Keratinocyte (primary cell): ENCODE results near the gene TTC33. TPM values are rescaled to one million over a fixed set of nuclear protein-coding genes. Genes with fewer than 3 reads are reported as not detected.

Experiments
- DNase-seq: peaks from one replicate; pipeline ENCODE4 v3.0.0-alpha.2; 2011; ENCODE audit warnings: low read depth, missing footprints, low spot score
- FAIRE-seq: peaks from 2 replicates; lab custom pipeline; 2011; peaks lifted over from hg19 to GRCh38; lab: Jason Lieb, UNC
- H2AFZ ChIP-seq: 2 replicates; pipeline ENCODE4 v1.6.0; 2012; ENCODE audit warnings: low read length, control low read depth, inconsistent platforms; ENCODE audit not compliant: control insufficient read depth
- H3K27ac ChIP-seq: 2 replicates; pipeline ENCODE4 v1.5.1; 2011; ENCODE audit warnings: low read length; ENCODE audit not compliant: control insufficient read depth, insufficient read depth
- H3K27me3 ChIP-seq: 3 replicates; pipeline ENCODE4 v1.6.0; 2011; ENCODE audit warnings: low read length; ENCODE audit not compliant: control insufficient read depth, insufficient read depth; ENCODE audit errors: extremely low read depth
- H3K36me3 ChIP-seq, 2 experiments: 2 replicates in 1 of 2; 3 replicates in 1 of 2; pipeline ENCODE4 v1.5.1; 2011; ENCODE audit warnings: low read length in 2 of 2, mild to moderate bottlenecking in 1 of 2; ENCODE audit not compliant: control insufficient read depth in 2 of 2, insufficient read depth in 2 of 2; ENCODE audit errors: extremely low read depth in 1 of 2
- H3K4me1 ChIP-seq: 3 replicates; pipeline ENCODE4 v1.5.1; 2011; ENCODE audit warnings: low read length; ENCODE audit not compliant: control insufficient read depth, insufficient read depth; ENCODE audit errors: extremely low read depth
- H3K4me2 ChIP-seq: 3 replicates; pipeline ENCODE4 v1.6.0; 2011; ENCODE audit warnings: low read depth, low read length; ENCODE audit not compliant: control insufficient read depth, insufficient read depth; ENCODE audit errors: extremely low read depth
- H3K4me3 ChIP-seq, 3 experiments: fragments of 200-600 bp in 1 of 3; sonication (generic) in 1 of 3; 2 replicates in 2 of 3; 3 replicates in 1 of 3; pipeline ENCODE4 v1.5.1; 2011 to 2016; ENCODE audit warnings: low read length in 3 of 3, mild to moderate bottlenecking in 3 of 3, control low read depth in 2 of 3, inconsistent platforms in 1 of 3, low read depth in 1 of 3, mixed read lengths in 1 of 3, mixed run types in 1 of 3, moderate library complexity in 1 of 3; ENCODE audit not compliant: control insufficient read depth in 2 of 3, insufficient read depth in 2 of 3; ENCODE audit errors: extremely low read depth in 1 of 3
- H3K79me2 ChIP-seq: 2 replicates; pipeline ENCODE4 v1.6.0; 2012; ENCODE audit warnings: low read length; ENCODE audit not compliant: control insufficient read depth, insufficient read depth
- H3K9ac ChIP-seq: 3 replicates; pipeline ENCODE4 v1.6.0; 2011; ENCODE audit warnings: low read length; ENCODE audit not compliant: control insufficient read depth, insufficient read depth; ENCODE audit errors: extremely low read depth
- H3K9me1 ChIP-seq: 3 replicates; pipeline ENCODE4 v1.6.0; 2011; ENCODE audit warnings: low read length; ENCODE audit not compliant: control insufficient read depth, insufficient read depth; ENCODE audit errors: extremely low read depth
- H3K9me3 ChIP-seq: 2 replicates; pipeline ENCODE4 v1.5.1; 2012; ENCODE audit warnings: low read depth, low read length; ENCODE audit not compliant: control insufficient read depth
- H4K20me1 ChIP-seq: 3 replicates; pipeline ENCODE4 v1.6.0; 2011; ENCODE audit warnings: low read length; ENCODE audit not compliant: control insufficient read depth, insufficient read depth; ENCODE audit errors: extremely low read depth
- CTCF ChIP-seq, 3 experiments: IDR thresholded peaks in 1 of 3; conservative IDR thresholded peaks in 1 of 3; optimal IDR thresholded peaks in 1 of 3; 2 replicates in 2 of 3; 3 replicates in 1 of 3; pipeline versions ENCODE3 to v1.5.1; 2011; ENCODE audit warnings: low read length in 3 of 3, mild to moderate bottlenecking in 3 of 3, moderate library complexity in 2 of 3, control low read depth in 1 of 3, inconsistent platforms in 1 of 3; ENCODE audit not compliant: insufficient read depth in 2 of 3; ENCODE audit errors: extremely low read depth in 1 of 3
- EZH2 ChIP-seq: IDR thresholded peaks from one replicate; pipeline ENCODE4 v1.6.1; 2012; ENCODE audit warnings: inconsistent platforms, mild to moderate bottlenecking, low read length, moderate library complexity
- dilution Hi-C: fragments of 300-500 bp; cut with MboI; formaldehyde crosslinking; loops from one replicate; pipeline ENCODE4 v1.7.0; 2020; ENCODE audit warnings: low sequenced_read_pairs; ENCODE audit not compliant: extremely low pct_ligation_motif_present
- polyA plus RNA-seq, 5 experiments: library from polyadenylated mRNA; depleted of rRNA in 3 of 5; stranded (reverse) in 3 of 5; stranded (forward) in 1 of 5; unstranded in 1 of 5; fragments of >200 nt; gene quantifications; 1 replicate in 1 of 5; 2 replicates in 3 of 5; 3 replicates in 1 of 5; pipeline versions ENCODE4 v1.2.1 to v1.2.3, GENCODE V29; 2011 to 2012; ENCODE audit warnings: missing spikeins in 2 of 5, low read depth in 1 of 5, low replicate concordance in 1 of 5

Gene TTC33
- polyA plus RNA-seq, 1 donor (not counting 4 experiments of a cell fraction or from before 2014, with no cell fraction given), result 7.1 TPM

- Histone ChIP-seq H3K27me3 (no peaks in the 10 kb centered on the region), H2AFZ (no peak overlapping the region), H3K9me3 (no peaks in the 10 kb centered on the region), H3K9me1 (no peaks in the 10 kb centered on the region), H4K20me1 (no peaks in the 10 kb centered on the region), H3K4me1 (peaks cover 16% of the 10 kb centered on the region), H3K4me2 (no peak overlapping the region), H3K36me3 (no peaks in the 10 kb centered on the region), H3K27ac (no peak overlapping the region), H3K9ac (no peak overlapping the region), H3K79me2 (no peaks in the 10 kb centered on the region), H3K4me3 (no peak overlapping the region)
- DNase-seq, result no peak
- FAIRE-seq, result no peak
- dilution Hi-C loops, result no loop called here
- TF ChIP-seq CTCF (optimal IDR thresholded peaks at IDR 0.05 in 1 of 3, IDR thresholded peaks at IDR 0.05 in 1 of 3, conservative IDR thresholded peaks at IDR 0.05 in 1 of 3; ENCODE audit: extremely low read depth in 1 of 3, insufficient read depth in 2 of 3, low read length in 3 of 3), result no peak
- no peak for TF ChIP-seq EZH2
These were observed 270.5 kb downstream of the TTC33 start for GRCh38 chr5:40485021-40485998.

GRCh38 chr5:40484495-40484894, 271.3 kb downstream of the TTC33 start:
- peaks cover 16% of the 10 kb centered on the region for H3K4me1 ChIP-seq
- FAIRE-seq, result no peak

More at GRCh38 chr5:40484495-40484894, 271.3 kb downstream of the TTC33 start:
- H3K9ac ChIP-seq, result no peak overlapping the region
- H2AFZ ChIP-seq, result no peak overlapping the region
- no peak overlapping the region for H3K27ac ChIP-seq
- H3K27me3 ChIP-seq, result no peaks in the 10 kb centered on the region
- no peak overlapping the region for H3K4me3 ChIP-seq
- no peaks in the 10 kb centered on the region for H3K9me1 ChIP-seq
- H3K79me2 ChIP-seq, result no peaks in the 10 kb centered on the region
- no peaks in the 10 kb centered on the region for H3K36me3 ChIP-seq
- no peak overlapping the region for H3K4me2 ChIP-seq
- dilution Hi-C loops, result no loop called here
- TF ChIP-seq EZH2 (no peak), CTCF (optimal IDR thresholded peaks at IDR 0.05 in 1 of 3, IDR thresholded peaks at IDR 0.05 in 1 of 3, conservative IDR thresholded peaks at IDR 0.05 in 1 of 3; ENCODE audit: extremely low read depth in 1 of 3, insufficient read depth in 2 of 3, low read length in 3 of 3) (no peak)
- DNase-seq, result no peak
- no peaks in the 10 kb centered on the region for H3K9me3 ChIP-seq
- H4K20me1 ChIP-seq, result no peaks in the 10 kb centered on the region
